GM18499 (cell line): Measurements from ENCODE around the gene GALNS.

Source experiments
- ATAC-seq: cut with Tn5 transposase; IDR thresholded peaks from one replicate; pipeline ENCODE4 v1.9.1; 2021; ENCODE audit warnings: moderate number of reproducible peaks; ENCODE audit not compliant: insufficient read depth, unreplicated experiment

Gene GALNS

DNA sequence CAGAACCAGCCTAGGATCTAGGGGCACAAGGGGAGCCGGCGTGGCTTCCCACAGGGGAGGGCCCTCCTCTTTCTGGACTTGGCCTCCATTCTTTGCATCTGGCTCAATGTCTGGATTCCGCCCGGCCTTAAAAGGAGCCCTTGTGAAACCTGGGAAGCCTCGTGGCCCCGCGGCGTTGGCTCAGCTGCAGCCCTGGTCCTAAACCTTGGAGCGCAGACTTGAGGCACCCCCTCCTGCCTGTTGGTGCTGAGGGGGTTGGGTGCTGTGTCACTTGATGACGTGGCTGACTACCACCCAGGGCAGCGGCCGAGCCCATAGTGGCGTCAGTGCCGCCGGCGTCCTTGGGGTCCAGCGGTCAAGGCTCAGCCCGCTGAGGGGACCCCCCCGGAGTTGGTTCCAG lies 4.6 kb upstream of the GALNS start:
- ATAC-seq: no peak

DNA sequence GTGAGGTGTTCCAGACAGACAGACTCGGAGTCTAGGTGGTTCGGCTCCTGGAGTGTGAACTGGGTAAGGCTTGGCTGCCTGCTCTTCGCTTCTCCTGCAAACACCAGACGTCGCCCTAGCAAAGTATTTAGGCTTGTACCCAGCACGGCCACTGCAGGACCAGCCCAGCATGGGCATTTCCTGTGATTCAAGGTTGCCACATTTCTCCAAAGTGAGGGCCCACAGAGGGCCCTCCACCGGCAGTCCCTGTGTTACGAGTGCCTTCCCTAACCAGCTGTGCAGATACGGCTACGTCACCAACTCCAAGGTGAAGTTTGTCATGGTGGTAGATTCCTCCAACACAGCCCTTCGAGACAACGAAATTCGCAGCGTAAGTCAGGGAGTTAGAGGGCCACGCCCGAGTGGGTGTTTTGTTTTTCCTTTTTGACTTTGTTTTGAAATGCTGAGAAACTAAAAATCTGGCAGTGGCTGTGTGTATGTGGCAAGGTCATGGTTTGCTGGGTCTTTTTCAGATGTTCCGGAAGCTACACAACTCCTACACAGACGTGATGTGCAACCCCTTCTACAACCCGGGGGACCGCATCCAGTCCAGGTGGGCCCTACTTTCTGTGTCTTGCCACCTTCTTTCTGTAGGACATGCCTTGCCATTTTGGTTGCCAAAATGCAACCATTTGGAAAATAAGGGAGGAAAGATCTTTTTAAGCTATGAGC lies 2.8 kb upstream of the GALNS start:
- ATAC-seq: no peak

DNA sequence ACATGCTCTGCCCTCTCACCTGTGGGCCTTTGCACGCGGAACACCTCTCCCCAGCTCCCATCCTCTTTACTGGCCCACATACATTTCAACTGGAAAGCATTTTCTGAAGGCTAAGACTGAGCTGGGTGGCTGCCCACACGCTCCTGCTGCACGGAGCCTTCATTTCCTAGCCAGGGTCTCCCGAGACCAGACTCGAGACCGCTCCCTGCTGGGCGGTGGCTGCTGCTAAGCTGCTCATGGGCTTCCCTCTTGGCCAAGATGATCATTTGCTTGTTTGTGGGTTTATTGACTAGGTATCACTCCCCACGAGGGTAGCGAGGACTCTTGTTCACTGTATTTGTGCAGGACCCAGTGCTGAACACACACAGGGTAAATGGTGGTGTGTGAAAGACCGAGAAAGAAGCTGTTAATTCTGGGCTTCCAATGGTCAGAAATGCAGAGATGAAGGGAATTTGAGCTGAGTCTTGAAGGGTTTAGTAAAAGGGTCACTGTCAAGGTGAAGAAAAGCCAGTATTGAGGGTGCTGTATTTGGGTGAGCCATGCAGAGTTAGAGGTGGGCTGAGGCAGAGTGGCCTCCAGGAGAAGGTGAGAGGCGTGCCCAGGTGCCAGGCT lies 1.1 kb upstream of the GALNS start:
- peak; percentile 27 for ATAC-seq

DNA sequence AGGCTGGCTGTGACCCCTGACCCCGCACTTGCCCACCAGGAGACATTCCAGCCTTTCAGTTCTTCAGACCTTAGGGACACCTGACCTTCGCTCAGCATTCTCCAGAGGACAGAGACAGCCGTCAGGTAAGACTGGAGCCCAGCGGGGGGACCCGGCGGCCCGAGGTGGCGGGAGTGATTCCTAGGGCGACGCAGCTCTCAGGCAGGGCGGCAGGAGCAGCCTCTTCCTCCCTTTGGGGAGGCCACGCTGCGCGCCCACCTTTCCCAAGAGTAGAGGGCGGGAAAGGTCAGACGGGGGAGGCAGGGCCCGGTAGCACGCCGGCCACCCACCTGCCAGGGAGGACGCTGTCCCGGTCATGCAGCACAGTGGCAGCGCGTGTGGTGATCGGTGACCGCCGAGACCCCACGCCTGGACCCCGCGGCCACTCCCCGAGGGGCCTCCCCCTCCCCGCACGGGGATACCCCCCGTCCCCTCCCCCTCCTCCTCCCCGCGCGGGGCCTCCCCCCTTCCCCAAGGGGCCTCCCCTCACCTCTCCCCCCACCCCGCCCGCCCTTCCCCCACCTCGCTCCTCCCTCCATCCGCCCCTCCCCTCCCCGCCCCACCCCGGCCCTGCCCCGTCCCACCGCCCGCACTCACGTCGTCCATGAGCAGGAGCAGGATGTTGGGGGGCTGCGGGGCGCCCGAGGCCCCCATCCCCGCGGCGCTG lies 472 bp downstream of the GALNS start:
- no peak for ATAC-seq

DNA sequence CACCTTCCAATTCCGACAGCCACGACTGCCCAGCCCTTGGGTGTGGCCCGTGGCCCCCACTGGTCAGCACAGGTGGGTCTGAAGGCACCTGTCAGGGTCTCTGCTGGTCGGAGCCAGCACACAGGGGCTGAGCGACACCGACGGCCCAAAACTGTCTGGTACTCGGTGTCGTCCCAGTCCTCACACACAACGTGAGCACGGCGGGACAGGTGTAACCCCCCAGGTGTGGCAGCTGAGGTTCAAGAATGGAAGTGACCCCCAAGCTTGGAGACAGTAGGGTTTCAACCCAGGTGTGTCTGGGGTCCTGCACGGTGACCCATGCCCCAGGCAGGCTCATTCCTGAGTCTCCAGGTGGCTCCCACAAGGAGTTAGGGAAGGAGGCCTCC lies 1.0 kb downstream of the GALNS start:
- ATAC-seq: no peak

DNA sequence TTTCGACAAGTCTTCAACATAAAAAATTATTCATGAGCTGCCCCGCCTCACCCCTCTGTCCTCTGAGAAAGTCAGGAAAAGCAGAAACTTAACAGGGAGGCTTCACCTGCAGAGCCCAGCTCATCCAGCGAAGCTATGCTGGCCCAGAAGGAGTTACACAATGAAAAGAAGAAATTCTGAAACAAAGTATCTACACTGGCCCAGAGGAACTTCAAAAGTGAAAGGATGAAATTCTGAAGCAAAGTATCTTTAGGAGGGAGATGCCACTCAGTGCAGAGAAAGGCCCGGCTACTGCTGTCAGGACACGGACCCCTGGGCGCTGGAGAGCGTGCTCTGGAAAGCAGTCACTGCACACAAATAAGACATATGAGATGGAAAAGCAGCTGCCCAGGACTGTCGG lies 1.6 kb downstream of the GALNS start:
- ATAC-seq: no peak

DNA sequence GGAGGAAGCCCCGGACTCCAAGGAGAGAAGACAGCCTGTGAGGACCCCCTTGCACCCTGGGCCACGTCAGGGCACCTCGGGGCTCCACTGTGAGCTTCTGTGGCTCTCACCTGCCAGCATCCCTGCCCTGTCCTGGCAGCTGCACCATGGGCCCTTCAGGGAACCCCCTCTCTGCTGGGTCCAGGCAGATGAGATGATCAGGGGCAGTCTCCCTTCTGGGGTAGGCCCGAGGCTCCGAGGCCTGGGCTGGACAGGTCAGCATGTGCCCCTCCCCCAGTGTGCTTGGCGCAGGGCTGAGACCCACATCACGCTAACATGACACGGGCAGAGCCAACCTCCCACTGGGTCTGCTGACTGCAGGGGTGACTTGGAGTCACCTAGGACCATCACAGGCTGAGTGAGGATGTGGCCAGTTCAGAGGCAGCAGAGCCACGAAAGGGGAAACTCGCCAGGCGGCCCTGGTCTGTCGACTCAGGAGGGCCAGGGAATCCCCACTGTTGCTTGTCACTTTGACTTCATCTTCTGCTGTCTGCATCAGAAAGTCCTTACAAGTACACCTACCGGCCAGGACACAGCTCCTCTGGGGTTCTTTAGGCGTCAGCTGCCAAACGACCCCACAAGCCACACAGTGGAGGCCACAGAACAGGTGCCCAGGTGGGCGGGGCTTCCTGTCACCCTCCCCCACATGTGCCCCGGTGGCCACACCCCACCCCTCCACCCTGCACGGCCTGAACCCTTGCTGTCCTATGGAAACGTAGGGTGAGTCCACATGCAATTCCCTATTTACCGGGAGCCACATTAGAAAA lies 2.2 kb downstream of the GALNS start:
- no peak for ATAC-seq

DNA sequence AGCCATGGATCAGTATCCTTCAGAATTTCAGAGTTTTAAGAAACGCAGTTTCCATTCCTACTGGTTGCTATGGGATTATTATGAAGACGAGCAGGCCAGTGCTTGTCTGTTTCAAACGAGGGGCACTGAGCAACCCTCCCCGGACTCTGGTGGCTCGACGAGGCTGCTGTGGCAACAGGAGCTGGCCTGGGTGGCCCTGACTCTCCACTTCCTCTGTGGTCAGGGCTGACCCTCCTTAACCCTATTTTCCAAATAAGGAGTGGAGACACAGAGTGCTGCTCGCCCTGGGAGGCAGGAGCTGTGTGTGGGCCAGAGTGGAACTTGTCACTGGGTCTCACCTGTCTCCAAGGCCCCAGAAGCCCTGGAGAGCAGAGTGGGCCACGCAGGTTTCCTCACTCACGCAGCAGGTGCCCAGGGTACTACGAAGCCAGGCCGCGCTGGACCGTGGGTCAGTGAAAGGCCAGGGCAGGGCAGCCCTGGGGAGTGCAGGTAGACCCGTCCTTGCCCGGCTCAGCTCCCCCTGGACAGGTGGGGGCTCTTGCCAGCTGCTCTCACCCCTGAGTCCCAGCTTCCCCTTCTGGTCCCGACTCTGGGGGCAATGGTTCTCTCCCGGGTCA lies 3.3 kb downstream of the GALNS start:
- ATAC-seq: no peak

DNA sequence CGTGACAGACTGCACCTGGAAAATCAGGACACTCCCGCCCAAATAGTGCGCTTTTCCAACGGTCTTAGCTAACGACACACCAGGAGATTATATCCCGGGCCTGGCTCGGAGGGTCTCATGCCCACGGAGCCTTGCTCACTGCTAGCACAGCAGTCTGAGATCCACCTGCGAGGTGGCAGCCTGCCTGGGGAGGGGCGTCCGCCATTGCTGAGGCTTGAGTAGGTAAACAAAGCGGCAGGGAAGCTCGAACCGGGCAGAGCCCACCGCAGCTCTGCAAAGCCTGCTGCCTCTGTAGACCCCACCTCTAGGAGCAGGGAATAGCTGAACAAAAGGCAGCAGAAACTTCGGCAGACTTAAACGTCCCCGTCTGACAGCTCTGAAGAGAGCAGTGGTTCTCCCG lies 5.1 kb downstream of the GALNS start:
- ATAC-seq: no peak

DNA sequence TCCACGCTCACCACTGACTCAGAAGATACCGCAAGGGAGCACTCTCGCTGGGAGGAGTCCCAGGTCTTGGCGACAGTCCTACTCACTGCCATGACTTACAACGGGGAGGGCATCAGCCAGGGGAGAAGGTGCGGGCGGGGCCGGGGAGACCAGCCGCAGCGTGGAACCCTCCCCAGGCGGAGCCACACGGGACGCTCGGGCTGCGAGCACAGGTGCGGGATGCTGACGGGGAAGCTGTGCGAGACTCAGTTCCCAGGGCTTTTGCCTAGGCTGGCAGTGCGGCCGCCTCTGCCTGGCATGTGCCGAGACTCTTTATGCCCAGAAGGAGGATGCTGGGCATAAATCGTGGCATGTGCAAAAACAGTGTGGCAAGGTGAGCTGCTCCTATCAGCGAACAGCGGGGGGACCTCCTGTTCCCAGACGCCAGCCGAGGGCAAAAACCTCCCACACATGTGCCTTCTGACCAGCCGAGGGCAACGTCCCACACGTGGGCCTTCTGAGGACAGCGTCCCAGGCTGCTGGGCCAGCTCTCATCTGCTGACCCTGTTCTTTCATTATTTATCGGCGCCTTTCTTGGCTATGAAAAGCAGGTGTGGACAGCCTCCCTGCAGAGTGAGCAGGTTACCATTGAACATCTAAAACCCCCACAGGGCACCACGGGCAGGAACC lies 6.1 kb downstream of the GALNS start:
- ATAC-seq: no peak

DNA sequence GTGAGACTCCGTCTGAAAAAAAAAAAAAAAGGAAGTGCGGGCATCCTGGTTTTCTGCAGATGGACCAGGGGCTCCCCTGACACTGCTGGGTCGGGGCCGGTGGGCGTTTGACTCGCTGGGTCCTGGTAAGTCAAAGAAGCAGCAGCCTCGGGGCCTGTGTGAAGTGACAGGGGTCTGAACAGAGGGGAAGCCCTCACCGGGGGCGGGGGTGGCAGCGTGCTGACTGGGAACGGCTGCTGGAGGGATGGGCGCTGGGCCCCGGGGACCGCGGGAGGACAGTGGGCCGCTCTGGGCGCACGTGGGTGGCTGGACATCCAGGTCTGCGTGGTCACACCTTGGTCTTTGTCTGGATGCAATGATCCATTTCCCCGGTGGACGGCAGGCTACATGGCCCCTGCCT lies 8.2 kb downstream of the GALNS start:
- no peak for ATAC-seq

DNA sequence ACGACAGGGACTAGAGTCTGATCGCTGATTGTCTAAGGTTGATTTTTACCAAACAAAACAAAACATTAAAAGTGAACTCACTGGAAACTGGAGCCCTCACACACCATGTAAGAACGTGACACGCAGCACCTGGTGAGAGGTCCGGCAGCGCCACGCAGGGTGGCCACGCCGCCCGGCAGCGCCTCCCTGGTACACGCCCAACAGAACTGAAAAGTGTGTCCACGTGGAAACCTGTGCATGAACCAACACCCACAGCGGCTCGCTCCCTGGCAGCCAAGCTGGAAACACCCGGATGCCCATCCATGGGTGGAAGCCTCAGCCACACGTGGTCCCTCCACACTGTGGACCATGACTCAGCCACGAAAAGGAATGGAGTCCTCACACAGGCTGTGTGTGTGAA lies 9.1 kb downstream of the GALNS start:
- ATAC-seq: no peak

DNA sequence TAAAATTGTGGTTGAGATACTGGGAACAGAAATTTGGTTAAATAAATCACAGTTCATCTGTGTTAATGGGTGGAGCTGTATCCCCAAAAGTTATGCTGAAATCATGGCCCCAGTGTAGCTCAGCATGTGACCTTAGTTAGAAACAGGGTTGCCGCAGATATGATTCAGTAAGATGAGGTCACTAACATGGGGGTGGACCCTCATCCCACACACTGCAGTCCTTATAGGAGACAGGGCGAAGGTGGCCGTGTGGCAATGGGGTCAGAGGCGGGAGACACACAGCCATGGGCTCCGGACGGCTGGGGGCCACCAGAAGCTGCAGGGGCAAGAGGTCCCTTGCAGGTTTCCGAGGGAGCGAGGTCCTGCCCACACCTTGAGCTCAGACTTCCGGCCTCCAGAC lies 10.7 kb downstream of the GALNS start:
- ATAC-seq: no peak

DNA sequence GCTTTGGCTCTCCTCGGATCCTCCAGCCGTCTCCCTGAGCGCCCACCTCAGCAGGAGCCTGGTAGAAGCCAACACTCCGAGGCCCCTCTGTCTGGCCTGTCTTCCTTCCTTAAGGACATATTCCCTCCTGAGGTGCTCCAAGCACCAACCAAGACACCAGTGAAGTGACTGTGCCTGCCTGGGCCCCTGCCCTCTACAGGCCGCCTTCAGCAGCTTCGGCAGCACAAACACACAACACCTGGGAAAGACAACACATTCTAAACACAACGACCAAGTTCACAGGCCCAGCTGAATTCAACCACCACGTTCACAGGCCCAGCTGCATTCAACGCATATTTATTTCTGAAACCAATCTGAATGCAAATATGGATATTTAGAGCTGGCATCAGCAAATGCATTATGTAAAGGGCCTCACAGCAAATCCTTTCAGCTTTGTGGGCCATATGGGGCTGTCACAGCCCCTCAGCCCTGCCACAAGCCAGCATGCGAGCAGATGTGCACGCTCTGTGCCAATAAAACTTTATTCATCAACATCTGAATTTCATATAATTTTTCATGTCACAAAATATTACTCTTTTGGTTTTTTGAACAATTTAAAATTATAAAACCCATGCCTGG lies 12.2 kb downstream of the GALNS start:
- no peak for ATAC-seq

DNA sequence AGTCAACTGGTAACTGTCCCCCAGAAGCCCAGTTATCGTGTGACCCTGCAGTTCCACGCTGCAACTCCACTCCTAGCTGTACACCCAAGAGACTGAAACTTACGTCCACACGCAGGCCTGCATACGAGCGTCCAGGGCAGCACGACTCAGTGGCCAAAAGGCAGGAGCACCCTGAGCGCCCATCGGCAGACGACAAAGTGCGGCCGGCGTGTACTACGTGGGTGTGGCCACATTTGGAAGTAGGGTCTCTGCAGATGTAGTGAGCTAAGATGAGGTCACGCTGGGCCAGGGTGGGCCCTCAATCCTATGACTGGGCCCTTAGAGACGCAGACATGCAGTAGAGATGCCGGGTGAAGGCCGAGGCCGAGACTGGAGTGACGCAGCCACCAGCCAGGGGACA lies 13.5 kb downstream of the GALNS start:
- ATAC-seq: no peak

DNA sequence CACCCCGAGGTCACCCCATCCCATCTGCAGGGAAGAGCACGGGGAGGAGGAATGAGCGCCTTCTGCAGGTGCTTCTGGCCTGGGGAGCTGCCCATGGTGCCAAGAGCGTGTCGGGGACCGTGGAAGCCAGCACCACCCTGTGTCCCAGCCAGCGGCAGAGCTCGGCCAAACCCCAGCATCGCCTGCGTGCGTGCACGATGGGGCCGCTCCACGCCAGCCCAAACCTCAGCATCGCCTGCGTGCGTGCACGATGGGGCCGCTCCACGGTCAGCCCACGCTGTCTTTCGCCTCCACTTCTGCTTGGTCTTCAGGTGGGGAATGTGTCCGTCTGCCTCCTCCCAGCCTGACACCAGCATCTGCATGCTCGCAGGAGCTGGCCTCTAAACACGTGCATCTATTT lies 13.9 kb downstream of the GALNS start:
- ATAC-seq: no peak

DNA sequence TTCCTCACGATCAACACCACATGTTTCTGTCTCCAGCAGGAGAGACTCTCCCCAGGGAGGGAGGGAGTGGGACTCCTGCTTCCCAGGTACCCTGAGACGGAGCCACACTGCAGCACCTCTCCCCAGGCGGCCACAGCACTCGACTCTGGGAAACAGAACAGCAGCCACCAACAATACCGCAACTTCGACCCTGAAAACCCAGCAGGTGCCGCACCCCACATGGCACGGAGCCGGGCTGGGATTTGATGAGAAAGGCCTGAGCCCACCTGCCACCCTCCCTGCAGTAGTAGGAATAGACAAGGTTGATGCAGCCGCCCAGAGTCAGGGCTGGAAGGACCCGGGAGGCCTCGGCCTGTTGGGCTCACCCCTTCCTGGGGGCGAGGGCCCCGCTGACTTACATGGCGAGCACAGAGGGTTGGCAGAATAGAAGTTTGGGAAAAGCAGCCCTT lies 14.4 kb downstream of the GALNS start:
- no peak for ATAC-seq

DNA sequence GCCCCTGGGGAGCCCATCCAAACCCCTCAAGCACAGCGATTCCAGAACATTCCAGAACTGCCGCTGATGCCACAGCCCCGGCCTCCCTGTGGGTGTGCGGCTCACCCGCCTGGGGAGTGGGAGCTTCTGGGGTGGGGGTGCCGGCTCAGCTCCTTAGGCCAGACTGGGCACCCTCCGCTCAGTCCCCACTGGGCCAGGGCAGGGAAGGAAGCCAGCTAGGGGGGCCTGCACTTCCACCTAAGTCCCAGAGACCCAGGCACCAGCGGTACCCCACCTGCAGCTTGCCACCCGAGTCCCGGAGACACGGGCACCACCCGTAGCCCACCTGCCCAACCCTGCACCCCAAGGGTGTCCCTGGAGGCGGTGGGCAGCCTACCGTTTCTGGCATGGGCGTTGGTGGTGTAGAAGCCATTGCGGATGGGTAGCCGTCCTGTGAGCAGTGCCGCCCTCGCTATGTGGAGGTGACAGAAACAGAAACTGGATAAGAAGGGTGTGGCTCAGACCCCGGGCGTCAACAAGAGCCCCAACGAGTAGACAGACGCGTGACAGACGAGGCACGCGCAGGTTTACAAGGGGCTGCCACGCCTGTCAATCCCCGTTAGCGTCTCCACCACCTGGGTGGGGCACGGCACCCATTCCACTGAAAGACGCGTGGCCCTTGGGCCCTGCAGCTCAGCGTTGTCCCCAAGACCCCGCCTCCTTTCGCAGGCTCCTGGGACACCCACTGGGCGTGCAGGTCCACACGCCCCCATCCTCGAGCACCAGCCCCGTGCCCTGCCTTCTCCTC lies 15.0 kb downstream of the GALNS start:
- no peak for ATAC-seq
